ENCODE measurements around the gene PAGR1.
"Not testable (repeated sequence)": the region's sequence is repeated elsewhere in the genome, so short reads cannot be mapped to it uniquely, and the experiment has no call there.

Gene PAGR1

DNA sequence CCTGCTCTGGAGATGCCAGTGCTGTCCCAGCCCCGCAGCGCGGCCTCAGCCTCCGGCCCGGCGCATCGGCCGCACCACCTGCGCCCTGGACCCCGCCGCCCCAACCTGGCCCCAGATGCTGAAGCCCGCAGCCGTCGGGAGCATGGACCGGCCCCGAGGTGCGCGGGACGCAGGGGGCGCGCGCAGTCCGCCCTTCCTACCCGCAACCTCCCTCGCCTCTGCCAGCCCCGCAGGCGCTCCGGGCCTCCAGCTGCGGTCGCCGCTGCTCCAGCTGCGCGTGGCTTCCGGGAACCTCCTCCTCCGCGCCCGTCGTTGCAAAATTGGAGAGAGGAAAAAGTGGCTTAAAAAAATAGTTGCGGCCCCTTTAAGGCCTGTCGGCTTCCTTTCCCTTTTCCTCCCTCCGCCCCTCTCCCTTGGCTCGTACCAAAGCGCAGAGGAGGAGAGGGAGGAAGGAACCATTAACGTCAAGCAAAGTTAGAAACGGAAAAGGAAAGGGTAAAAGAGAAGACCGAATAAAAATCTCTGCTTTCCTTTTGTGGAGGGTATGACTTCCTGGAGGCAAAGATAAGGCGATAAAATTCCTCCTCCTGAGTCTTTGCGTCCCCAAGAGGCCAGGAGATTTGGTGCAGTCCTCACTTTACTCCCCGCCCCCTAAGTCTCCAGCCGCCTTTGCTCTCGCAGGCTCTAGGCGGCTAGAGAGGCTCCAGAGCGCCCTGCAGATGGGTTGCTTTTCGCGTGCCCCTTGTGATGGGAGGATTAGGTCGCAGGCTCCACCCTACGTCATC, 47.1 kb downstream of the PAGR1 start, which contains the start of gene CDIPT:
Gene CDIPT, minus strand, starts transcription at position 343 of the 785 bp plus-strand sequence. CDS start 369 bp downstream, outside the sequence.
- Histone ChIP-seq H3K4me3 (ENCODE audit: low read depth, low read length) (peak within 1 kb of the TSS; percentile 84), H3K27me3 (no peaks in the 10 kb centered on the region), H3K36me3 (peaks cover 22% of the 10 kb centered on the region), H3K9me3 (no peaks in the 10 kb centered on the region), H3K4me1 (peaks cover 2% of the 10 kb centered on the region; the same call in 1 of the 2 replicates)
- TF ChIP-seq, protein P1, sequence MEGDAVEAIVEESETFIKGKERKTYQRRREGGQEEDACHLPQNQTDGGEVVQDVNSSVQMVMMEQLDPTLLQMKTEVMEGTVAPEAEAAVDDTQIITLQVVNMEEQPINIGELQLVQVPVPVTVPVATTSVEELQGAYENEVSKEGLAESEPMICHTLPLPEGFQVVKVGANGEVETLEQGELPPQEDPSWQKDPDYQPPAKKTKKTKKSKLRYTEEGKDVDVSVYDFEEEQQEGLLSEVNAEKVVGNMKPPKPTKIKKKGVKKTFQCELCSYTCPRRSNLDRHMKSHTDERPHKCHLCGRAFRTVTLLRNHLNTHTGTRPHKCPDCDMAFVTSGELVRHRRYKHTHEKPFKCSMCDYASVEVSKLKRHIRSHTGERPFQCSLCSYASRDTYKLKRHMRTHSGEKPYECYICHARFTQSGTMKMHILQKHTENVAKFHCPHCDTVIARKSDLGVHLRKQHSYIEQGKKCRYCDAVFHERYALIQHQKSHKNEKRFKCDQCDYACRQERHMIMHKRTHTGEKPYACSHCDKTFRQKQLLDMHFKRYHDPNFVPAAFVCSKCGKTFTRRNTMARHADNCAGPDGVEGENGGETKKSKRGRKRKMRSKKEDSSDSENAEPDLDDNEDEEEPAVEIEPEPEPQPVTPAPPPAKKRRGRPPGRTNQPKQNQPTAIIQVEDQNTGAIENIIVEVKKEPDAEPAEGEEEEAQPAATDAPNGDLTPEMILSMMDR (IDR thresholded peaks at IDR 0.05; ENCODE audit: low read depth, low read length), result peak; percentile 68
- peak; percentile 96 for DNase-seq

DNA sequence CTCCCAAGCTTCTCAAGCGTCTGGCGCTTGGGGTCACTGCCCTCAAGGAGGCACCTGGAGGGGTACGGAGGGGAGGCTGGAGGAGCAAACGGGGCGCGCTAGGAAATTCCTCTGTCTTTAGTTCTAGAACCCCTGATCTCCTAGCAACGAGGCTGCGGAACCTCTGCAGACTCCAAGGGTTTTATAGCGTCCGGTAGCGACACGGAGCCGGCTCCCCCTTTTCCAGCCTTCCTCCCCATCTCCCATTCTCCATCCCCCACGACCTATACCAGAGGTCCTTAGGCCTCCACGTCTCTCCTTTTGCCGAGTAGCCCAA, 47.7 kb downstream of the PAGR1 start:
- H3K4me3 ChIP-seq (ENCODE audit: low read depth, low read length), result no peak overlapping the region; the same call in 1 of the 2 replicates
- no peak for DNase-seq
- peaks cover 2% of the 10 kb centered on the region; the same call in 1 of the 2 replicates for H3K4me1 ChIP-seq
- H3K27me3 ChIP-seq, result no peaks in the 10 kb centered on the region
- no peaks in the 10 kb centered on the region for H3K9me3 ChIP-seq
- TF ChIP-seq, protein P1 (IDR thresholded peaks at IDR 0.05; ENCODE audit: low read depth, low read length), result no peak
- peaks cover 18% of the 10 kb centered on the region for H3K36me3 ChIP-seq

DNA sequence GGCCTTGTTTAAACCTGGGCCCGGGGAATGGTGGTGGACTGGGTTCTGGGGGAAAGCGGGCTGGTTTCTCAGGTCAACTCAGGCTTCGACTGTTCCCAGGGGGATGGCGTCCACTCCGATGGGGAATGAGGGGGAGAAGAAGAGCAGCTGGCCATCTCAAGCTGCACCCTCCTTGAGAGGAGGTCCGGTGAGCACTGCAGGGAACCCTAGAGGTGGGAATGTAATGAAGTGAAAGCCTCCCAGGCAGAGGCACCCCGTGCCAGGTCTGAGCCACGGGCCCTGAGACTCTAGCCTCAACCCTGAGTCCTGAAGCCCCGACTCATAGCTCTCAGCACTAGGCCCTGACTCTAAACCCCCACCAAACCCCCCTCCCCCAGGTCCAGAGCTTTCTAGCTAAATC, 48.3 kb downstream of the PAGR1 start:
- TF ChIP-seq, protein P1 (IDR thresholded peaks at IDR 0.05; ENCODE audit: low read depth, low read length), result no peak
- DNase-seq, result no peak
- Histone ChIP-seq H3K4me3 (ENCODE audit: low read depth, low read length) (no peak overlapping the region), H3K4me1 (peaks cover 2% of the 10 kb centered on the region; the same call in 1 of the 2 replicates), H3K27me3 (no peaks in the 10 kb centered on the region), H3K9me3 (no peaks in the 10 kb centered on the region), H3K36me3 (peaks cover 12% of the 10 kb centered on the region)

DNA sequence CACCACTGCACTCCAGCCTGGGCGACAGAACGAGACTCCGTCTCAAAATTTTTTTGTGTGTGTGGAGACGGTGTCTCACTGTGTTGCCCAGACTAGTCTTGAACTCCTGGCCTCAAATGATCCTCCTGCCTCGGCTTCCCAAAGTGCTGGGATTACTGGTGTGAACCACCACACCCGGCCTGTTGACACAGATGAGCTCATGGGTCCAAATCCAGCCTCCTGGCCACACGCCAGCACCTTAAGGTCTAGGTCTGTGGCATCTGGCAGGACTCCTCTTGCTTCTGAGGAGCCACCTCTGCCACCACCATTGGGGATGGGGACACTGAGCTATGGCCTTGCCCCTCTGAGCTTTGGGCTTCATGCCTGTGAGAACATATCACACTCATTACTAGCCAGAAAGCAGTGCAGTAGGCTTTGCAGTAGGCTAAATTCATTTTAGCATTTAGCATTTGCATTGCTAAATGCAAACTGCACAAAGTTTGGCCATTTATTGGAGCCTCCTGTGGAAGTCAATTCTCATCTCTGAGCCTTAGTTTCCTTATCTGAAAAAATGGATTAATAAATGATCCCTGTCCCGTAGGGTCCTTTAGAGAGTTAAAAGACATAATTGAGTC, 52.6 kb downstream of the PAGR1 start:
- TF ChIP-seq, protein P1 (IDR thresholded peaks at IDR 0.05; ENCODE audit: low read depth, low read length), result no peak
- Histone ChIP-seq H3K36me3 (no peaks in the 10 kb centered on the region), H3K4me1 (no peaks in the 10 kb centered on the region; the same call in 1 of the 2 replicates), H3K27me3 (no peaks in the 10 kb centered on the region), H3K9me3 (no peaks in the 10 kb centered on the region), H3K4me3 (ENCODE audit: low read depth, low read length) (no peak overlapping the region)
- DNase-seq, result no peak

DNA sequence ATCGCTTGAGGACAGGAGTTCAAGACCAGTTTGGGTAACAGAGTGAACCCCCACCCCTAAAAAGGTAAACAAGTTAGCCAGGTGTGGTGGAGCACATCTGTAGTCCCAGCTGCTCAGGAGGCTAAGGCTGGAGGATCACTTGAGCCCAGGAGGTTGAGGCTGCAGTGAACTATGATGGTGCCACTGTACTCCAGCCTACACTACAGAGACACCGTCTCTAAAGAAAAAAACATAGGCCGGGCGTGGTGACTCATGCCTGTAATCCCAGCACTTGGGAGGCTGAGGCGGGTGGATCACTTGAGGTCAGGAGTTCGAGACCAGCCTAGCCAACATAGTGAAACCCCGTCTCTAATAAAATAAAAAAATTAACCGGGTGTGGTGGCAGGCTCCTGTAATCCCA, 53.1 kb downstream of the PAGR1 start:
- not testable (repeated sequence) for H3K36me3 ChIP-seq; H3K4me1 ChIP-seq; DNase-seq; H3K27me3 ChIP-seq; H3K9me3 ChIP-seq; H3K4me3 ChIP-seq (ENCODE audit: low read depth, low read length)
